SU-DHL-6 (cell line): ENCODE measurements around the gene MCRIP2.

Source experiments
- H2AFZ ChIP-seq: fragments of 200-600 bp; sonication (generic); 2 replicates; pipeline ENCODE4 v1.6.1; 2014; ENCODE audit warnings: low read depth, mild to moderate bottlenecking, moderate library complexity, mixed read lengths, antibody characterized with exemption, low read length; ENCODE audit not compliant: severe bottlenecking
- H3F3A ChIP-seq: fragments of 200-600 bp; shearing (Covaris generic); 2 replicates; pipeline ENCODE4 v1.6.0; 2016; ENCODE audit warnings: antibody characterized with exemption, mild to moderate bottlenecking; ENCODE audit not compliant: insufficient read depth
- H3K27ac ChIP-seq: fragments of 200-600 bp; sonication (generic); 2 replicates; pipeline ENCODE4 v1.5.1; 2016; ENCODE audit warnings: low read depth, mild to moderate bottlenecking, low read length, moderate library complexity, mixed read lengths
- H3K27me3 ChIP-seq: fragments of 200-600 bp; sonication (generic), shearing (Covaris generic); 2 replicates; pipeline ENCODE4 v1.6.0; 2014; ENCODE audit warnings: mild to moderate bottlenecking, low read length
- H3K36me3 ChIP-seq: fragments of 200-600 bp; sonication (generic); 2 replicates; pipeline ENCODE4 v1.6.1; 2014; ENCODE audit warnings: mild to moderate bottlenecking, low read length, mixed read lengths
- H3K4me2 ChIP-seq: fragments of 300-600, 200-600 bp; shearing (Covaris generic), sonication (generic); 2 replicates; pipeline ENCODE4 v1.6.0; 2014; ENCODE audit warnings: low read length, low read depth, mild to moderate bottlenecking; ENCODE audit not compliant: poor library complexity, severe bottlenecking
- H3K4me3 ChIP-seq: fragments of 200-600 bp; sonication (generic); 2 replicates; pipeline ENCODE4 v1.5.1; 2014; ENCODE audit warnings: antibody characterized with exemption, low read length, mild to moderate bottlenecking, mixed read lengths; ENCODE audit not compliant: insufficient read depth, poor library complexity, severe bottlenecking
- H3K79me2 ChIP-seq: fragments of 200-600 bp; sonication (generic); 2 replicates; pipeline ENCODE4 v1.6.1; 2014; ENCODE audit warnings: mild to moderate bottlenecking, low read length, moderate library complexity; ENCODE audit not compliant: insufficient read depth
- H3K9ac ChIP-seq: fragments of 200-600 bp; sonication (generic); 2 replicates; pipeline ENCODE4 v1.7.0; 2014; ENCODE audit warnings: mild to moderate bottlenecking, low read length
- H3K9me2 ChIP-seq: fragments of 200-600 bp; sonication (generic); replicated peaks from 2 replicates; pipeline ENCODE4 v1.6.1; 2014; ENCODE audit warnings: low read length; ENCODE audit not compliant: insufficient read depth
- H3K9me3 ChIP-seq: fragments of 200-600 bp; sonication (generic); 2 replicates; pipeline ENCODE4 v1.6.1; 2014; ENCODE audit warnings: low read length, mixed read lengths; ENCODE audit not compliant: insufficient read depth
- H4K20me1 ChIP-seq: fragments of 200-600 bp; sonication (generic); 2 replicates; pipeline ENCODE4 v1.6.1; 2014; ENCODE audit warnings: low read depth, mild to moderate bottlenecking, antibody characterized with exemption, low read length, moderate library complexity, mixed read lengths
- EZH2phosphoT487 ChIP-seq: fragments of 200-600 bp; sonication (generic), shearing (Covaris generic); conservative IDR thresholded peaks from 2 replicates; pipeline ENCODE4 v1.6.1; 2018; ENCODE audit warnings: mild to moderate bottlenecking, antibody characterized with exemption, low read length, moderate library complexity, mixed read lengths
- TF ChIP-seq, protein P1 (sequence below): fragments of 200-600 bp; sonication (generic); IDR thresholded peaks from one replicate; pipeline ENCODE4 v1.5.1; 2017; ENCODE audit warnings: antibody characterized with exemption, mild to moderate bottlenecking, low read length, moderate library complexity; ENCODE audit not compliant: insufficient read depth, poor library complexity, severe bottlenecking

Gene MCRIP2

DNA sequence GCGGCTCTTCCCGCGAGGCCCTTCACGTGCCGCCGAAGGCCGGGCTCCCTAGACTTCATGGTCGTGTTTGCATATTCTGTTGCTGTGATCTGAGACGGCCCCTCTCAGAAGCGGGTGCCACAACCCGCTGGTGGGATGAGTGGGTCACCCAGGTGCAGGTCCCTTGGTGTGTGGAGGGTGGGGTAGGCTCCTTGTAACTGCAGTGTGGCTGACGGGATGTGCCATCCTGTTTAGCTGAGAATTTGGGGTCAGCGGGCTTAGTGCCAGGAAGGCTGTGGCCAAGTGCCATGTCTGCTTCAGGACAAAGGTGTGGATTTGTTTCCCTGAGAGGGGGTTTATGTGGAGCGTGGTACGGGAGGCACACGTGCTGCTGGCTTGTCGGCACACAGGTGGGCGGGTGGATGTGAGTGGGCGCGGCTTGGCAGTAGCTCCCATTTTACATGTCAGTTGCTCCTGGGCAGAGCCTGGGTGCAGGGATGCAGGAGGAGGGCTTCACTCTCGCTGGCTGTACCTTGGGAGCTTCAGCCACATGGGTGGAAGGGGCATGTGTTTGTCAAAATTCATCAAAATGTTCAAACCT lies 20.0 kb upstream of the MCRIP2 start:
- Histone ChIP-seq H3K9ac (no peak overlapping the region), H3K79me2 (no peaks in the 10 kb centered on the region), H3K27me3 (no peaks in the 10 kb centered on the region), H3K4me3 (no peak overlapping the region), H4K20me1 (no peaks in the 10 kb centered on the region), H3K36me3 (no peaks in the 10 kb centered on the region), H3K27ac (no peak overlapping the region), H3K9me3 (no peaks in the 10 kb centered on the region), H3K4me2 (no peak overlapping the region), H2AFZ (no peak overlapping the region), H3K9me2 (no peaks in the 10 kb centered on the region), H3F3A (no peaks in the 10 kb centered on the region)
- TF ChIP-seq, protein P1, sequence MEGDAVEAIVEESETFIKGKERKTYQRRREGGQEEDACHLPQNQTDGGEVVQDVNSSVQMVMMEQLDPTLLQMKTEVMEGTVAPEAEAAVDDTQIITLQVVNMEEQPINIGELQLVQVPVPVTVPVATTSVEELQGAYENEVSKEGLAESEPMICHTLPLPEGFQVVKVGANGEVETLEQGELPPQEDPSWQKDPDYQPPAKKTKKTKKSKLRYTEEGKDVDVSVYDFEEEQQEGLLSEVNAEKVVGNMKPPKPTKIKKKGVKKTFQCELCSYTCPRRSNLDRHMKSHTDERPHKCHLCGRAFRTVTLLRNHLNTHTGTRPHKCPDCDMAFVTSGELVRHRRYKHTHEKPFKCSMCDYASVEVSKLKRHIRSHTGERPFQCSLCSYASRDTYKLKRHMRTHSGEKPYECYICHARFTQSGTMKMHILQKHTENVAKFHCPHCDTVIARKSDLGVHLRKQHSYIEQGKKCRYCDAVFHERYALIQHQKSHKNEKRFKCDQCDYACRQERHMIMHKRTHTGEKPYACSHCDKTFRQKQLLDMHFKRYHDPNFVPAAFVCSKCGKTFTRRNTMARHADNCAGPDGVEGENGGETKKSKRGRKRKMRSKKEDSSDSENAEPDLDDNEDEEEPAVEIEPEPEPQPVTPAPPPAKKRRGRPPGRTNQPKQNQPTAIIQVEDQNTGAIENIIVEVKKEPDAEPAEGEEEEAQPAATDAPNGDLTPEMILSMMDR, result no peak
- no peak for TF ChIP-seq EZH2phosphoT487

DNA sequence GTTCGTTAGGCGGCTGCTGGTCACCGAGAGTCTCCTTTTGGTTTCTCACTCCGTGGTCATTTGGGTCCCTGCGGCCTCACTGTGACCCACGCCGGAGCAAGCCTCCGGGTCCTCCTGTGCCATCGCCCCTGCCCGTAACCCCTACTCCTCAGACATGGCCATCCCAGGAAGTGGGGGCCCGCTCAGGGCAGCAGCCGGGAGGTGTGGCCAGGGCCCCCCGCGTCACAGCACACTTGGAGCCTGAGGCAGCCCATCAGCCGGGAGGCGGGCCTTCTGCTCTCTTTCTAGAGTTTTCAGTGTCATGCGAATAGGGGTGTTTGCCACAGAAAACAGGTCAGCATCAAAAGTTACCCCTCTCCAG lies 18.7 kb upstream of the MCRIP2 start:
- H3K79me2 ChIP-seq, result no peaks in the 10 kb centered on the region
- TF ChIP-seq EZH2phosphoT487, result no peak
- TF ChIP-seq, protein P1, result no peak
- no peak overlapping the region for H3K4me2 ChIP-seq
- no peaks in the 10 kb centered on the region for H3F3A ChIP-seq
- H3K4me3 ChIP-seq, result no peak overlapping the region
- H3K9me2 ChIP-seq, result no peaks in the 10 kb centered on the region
- no peaks in the 10 kb centered on the region for H3K27me3 ChIP-seq
- H3K36me3 ChIP-seq, result no peaks in the 10 kb centered on the region
- H4K20me1 ChIP-seq, result no peaks in the 10 kb centered on the region
- H3K9me3 ChIP-seq, result no peaks in the 10 kb centered on the region
- H2AFZ ChIP-seq, result no peak overlapping the region
- no peak overlapping the region for H3K27ac ChIP-seq
- no peak overlapping the region for H3K9ac ChIP-seq

DNA sequence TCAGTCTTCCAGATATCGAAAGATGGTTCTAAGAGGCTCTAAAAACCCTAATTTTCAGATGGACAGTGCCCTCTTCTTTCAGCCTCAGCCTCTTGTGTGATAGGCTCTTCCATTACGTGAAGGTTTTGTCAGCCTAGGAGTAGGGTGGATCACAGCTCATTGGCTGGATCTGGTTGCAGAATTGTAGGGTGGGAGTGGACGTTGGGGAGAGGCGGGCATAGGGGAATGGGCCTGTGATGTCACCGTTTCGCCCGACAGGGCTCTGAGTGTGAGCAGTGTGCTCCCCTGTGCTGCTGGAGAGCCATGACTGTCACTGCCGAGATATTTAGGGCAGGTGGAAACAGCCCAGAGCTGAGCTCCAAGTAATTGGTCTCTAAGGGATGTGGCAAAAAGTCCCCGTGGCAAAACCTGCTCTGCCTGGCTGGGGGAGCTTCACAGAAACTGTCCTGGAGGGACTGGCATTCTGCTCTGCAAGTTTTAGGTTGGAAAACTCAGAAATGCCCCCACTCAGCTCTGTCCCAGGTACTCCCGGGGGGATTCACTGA lies 17.0 kb upstream of the MCRIP2 start:
- no peak for TF ChIP-seq EZH2phosphoT487
- TF ChIP-seq, protein P1, result no peak
- Histone ChIP-seq H3K27ac (no peak overlapping the region), H3K36me3 (no peaks in the 10 kb centered on the region), H3F3A (no peaks in the 10 kb centered on the region), H4K20me1 (no peaks in the 10 kb centered on the region), H2AFZ (no peak overlapping the region), H3K9me2 (no peaks in the 10 kb centered on the region), H3K4me2 (no peak overlapping the region), H3K9ac (no peak overlapping the region), H3K79me2 (no peaks in the 10 kb centered on the region), H3K4me3 (no peak overlapping the region), H3K27me3 (no peaks in the 10 kb centered on the region), H3K9me3 (no peaks in the 10 kb centered on the region)
